ENCODE data around the gene ERI3. TPM values are rescaled to one million over a fixed set of nuclear protein-coding genes. Genes with fewer than 3 reads are reported as not detected.

ERI3 gene
- total RNA-seq, 3 donors from 2014 or later, result 35.6 to 42.1 (median 36.4) TPM

- DNase-seq (no peak), ATAC-seq (no peak)
- no peaks in the 10 kb centered on the region for H3K36me3 ChIP-seq (ENCODE audit: low read depth)
- H3K4me1 ChIP-seq (ENCODE audit: low read depth), result peaks cover 3% of the 10 kb centered on the region
- TF ChIP-seq CTCF (IDR thresholded peaks at IDR 0.05), result no peak
- no peak overlapping the region for H3K4me3 ChIP-seq
- no peaks in the 10 kb centered on the region for H3K9me3 ChIP-seq
- intact Hi-C loops (cut with DNase I, micrococcal nuclease), result no loop called here
Observed at GRCh38 chr1:44322367-44322766, 32.7 kb downstream of the ERI3 start.

GRCh38 chr1:44321466-44321865, 33.6 kb downstream of the ERI3 start:
- no peak for ATAC-seq
- H3K36me3 ChIP-seq (ENCODE audit: low read depth), result no peaks in the 10 kb centered on the region

GRCh38 chr1:44318097-44319088, 36.7 kb downstream of the ERI3 start:
- intact Hi-C loops (cut with DNase I, micrococcal nuclease), result no loop called here
- peak; percentile 61 for TF ChIP-seq CTCF (IDR thresholded peaks at IDR 0.05)
- Histone ChIP-seq H3K9me3 (no peaks in the 10 kb centered on the region), H3K4me3 (no peak overlapping the region), H3K36me3 (ENCODE audit: low read depth) (no peaks in the 10 kb centered on the region), H3K4me1 (ENCODE audit: low read depth) (peaks cover 3% of the 10 kb centered on the region)
- DNase-seq (peak in 1 of 3 donors; percentile 71), ATAC-seq (peak; percentile 66)

More at GRCh38 chr1:44321466-44321865, 33.6 kb downstream of the ERI3 start:
- Histone ChIP-seq H3K9me3 (no peaks in the 10 kb centered on the region), H3K4me3 (no peak overlapping the region), H3K4me1 (ENCODE audit: low read depth) (peaks cover 3% of the 10 kb centered on the region)
- no peak for DNase-seq
- intact Hi-C loops (cut with DNase I, micrococcal nuclease), result no loop called here
- no peak for TF ChIP-seq CTCF (IDR thresholded peaks at IDR 0.05)

- ATAC-seq, result no peak
- TF ChIP-seq CTCF (IDR thresholded peaks at IDR 0.05), result no peak
- DNase-seq, result no peak
- Histone ChIP-seq H3K36me3 (ENCODE audit: low read depth) (no peaks in the 10 kb centered on the region), H3K4me3 (no peak overlapping the region), H3K9me3 (no peaks in the 10 kb centered on the region), H3K4me1 (ENCODE audit: low read depth) (peaks cover 3% of the 10 kb centered on the region)
- intact Hi-C loops (cut with DNase I, micrococcal nuclease), result no loop called here
Observed at GRCh38 chr1:44316231-44316759, 38.8 kb downstream of the ERI3 start.

- Histone ChIP-seq H3K36me3 (ENCODE audit: low read depth) (no peaks in the 10 kb centered on the region), H3K4me3 (no peak overlapping the region), H3K4me1 (ENCODE audit: low read depth) (peaks cover 3% of the 10 kb centered on the region), H3K9me3 (no peaks in the 10 kb centered on the region)
- TF ChIP-seq CTCF (IDR thresholded peaks at IDR 0.05), result no peak
- ATAC-seq, result no peak
- DNase-seq, result no peak
- intact Hi-C loops (cut with DNase I, micrococcal nuclease), result no loop called here
Observed at GRCh38 chr1:44315521-44315920, 39.5 kb downstream of the ERI3 start.

Measured in mucosa of descending colon (tissue), 3 donors.